NCI-H526 treated with DMSO at 0.1 percent for 48 hours (cell line): ENCODE measurements around the gene CRISPLD2.
A peak's percentile ranks its signal among the peaks of the same experiment; 100 is the strongest.
"Not testable (repeated sequence)": the region's sequence is repeated elsewhere in the genome, so short reads cannot be mapped to it uniquely, and the experiment has no call there.

ENCODE experiments used
- DNase-seq: peaks from one replicate; lab custom pipeline; 2025; lab: John Stamatoyannopoulos, UW

Gene CRISPLD2

DNA sequence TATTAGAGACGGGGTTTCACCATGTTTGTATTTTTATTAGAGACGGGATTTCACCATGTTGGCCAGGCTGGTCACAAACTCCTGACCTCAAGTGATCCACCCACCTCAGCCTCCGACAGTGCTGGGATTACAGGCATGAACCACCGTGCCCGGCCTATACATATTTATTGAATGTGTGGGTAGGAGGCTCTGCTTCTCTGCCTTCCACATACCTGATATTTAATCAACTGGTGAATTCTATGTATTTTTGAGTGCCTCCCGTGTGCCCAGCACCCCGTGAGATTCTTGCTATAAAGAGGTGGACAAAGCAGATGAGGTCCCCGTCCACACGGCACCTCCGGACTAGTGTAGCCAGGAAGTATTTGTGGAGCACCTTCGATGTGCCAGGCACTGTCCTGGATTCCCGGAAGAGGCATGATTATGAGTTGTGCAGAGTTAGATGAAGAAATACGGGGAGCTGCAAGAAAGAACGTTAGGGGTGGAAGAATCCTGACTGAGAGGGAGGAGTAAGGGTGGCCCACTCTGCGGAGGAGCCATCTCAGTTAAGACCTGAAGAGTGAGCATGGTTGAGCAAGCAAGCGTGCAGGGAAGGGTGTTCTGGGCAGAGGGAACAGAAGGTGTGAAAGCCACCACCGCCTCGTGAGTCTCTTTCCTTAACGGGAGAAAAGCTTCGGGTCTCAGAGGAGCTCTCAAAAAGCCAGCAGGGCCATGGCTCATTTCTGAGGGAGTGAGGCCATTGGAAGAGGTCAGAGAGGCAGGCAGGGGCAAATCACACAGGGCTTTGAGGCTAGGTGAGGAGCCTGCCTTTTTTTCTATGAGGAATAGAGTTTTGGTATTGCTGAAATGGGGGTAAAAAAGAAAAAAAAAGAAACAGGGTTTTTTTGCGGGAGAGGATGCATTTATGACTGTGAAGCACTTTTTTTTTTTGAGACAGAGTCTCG lies 21.2 kb downstream of the CRISPLD2 start:
- no peak for DNase-seq

DNA sequence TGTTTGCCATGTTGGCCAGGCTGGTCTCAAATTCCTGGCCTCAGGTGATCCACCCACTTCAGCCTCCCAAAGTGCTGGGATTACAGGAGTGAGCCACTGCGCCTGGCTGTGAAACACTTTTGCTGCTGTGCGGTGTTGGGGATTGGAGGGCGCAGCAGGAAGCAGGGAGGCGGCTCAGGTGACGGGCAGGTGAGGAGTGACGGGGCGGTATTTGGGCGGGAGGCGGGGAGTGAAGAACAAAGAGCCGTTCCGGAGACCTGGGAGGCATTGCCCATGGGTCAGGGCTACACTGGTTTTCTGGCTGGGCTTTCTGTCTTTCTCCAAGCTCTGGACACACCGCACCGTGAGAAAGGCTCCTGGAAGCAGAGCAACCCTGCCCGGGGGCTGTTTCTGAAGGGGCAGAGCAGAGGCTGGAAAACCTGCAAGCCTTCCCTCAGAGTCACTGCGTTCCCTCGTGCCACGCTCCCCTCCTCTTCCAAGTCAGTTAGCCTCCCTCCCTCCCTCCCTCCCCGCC lies 22.1 kb downstream of the CRISPLD2 start:
- DNase-seq = peak; percentile 59

- no peak for DNase-seq
These were observed 22.8 kb downstream of the CRISPLD2 start for GRCh38 chr16:84842516-84843148.

DNA sequence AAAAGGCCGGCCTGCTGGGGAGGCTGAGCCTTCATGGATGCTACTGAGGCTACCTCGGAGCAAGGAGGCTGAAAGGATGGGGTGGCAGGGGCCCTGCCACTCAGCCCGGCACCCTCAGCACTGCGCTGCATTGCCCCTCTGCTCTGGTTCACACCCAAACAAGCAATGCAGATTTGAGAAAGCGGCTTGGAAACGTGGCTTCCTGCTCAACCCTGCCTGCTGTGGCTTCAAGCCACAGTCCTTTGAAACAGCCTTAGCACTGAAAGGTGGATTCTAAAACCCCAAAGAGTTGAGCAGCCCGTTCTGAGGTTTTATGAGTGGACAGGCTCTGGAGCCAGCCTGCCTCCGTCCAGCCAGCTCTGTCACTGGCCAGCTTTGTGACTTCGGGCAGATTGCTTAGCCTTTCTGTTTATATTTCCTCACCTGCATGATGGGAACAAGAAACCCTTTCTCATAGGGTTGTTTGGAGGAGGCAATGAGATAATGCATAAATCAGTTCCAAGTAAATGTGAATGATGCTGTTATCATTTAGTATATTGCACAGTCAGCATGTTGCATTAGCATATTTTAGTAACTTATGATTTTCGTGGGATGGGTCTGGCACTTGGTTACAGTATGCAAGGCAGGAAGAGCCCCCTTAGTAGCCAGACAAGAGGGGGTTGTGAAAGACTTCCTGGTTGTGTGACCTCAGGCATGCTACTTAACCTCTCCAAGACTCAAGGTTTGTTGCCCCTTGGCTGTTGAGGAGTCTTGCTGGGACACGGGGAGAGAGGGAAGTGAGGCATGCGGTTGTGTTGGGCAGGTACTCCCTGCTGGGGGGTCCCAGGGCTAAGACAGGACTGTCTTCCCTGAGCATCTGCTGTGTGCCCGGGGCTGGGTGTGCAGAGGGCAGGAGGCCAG lies 23.6 kb downstream of the CRISPLD2 start:
- DNase-seq = no peak

DNA sequence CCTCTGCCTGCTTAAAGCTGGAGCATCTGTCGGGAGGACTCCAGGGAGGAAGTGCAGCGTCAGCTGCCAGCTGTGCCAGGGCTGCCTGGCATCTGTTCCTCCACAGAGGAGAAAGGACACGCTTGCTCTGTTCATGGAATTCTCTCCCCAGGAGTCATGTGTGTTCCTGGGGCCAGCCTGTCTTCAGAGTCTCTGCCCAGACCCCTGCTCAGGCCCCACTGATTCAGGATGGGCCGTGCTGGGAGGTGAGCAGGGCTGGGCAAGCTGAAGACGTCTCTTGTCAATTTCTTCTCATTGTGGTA lies 24.2 kb downstream of the CRISPLD2 start:
- DNase-seq = no peak

DNA sequence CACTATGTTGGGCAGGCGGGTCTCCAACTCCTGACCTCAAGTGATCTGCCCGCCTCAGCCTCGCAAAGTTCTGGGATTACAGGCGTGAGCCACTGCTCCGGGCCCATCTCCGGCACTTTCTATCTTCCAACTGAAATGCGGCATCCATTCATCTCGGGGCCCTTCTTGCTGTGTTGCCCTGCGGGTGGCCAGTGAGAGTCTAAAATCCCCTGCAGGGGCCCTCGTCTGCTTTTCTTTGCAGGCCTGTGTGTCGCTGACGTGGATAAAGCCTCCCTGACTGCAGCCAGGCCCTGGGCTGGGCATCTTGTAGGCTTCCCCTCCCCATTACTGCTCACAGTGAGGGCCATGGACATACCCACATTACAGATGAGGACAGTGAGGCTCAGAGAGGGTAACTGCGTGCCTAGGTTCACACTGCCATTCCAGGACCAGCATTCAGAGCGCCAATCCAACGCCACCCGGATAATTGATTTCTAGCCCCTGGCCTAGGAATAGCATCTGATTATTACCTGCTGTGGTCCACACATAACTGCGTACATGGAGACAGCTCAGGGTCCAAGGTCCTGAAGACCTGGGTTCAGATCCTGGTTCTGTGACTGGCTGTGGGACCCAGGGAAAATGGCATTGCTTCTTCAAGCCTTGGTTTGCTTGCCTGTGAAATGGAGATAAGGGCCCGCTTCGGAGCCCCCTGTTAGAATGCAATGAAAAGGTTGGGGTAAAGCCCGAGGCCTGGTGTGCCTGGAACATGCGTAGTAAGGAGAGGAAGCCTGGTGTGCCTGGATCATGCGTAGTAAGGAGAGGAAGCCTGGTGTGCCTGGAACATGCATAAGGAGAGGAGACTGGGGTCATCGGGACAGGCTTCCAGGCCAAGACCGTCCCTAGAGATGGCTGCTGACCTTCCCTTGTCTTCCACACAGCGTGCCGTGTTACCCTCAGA lies 25.0 kb downstream of the CRISPLD2 start:
- no peak for DNase-seq

DNA sequence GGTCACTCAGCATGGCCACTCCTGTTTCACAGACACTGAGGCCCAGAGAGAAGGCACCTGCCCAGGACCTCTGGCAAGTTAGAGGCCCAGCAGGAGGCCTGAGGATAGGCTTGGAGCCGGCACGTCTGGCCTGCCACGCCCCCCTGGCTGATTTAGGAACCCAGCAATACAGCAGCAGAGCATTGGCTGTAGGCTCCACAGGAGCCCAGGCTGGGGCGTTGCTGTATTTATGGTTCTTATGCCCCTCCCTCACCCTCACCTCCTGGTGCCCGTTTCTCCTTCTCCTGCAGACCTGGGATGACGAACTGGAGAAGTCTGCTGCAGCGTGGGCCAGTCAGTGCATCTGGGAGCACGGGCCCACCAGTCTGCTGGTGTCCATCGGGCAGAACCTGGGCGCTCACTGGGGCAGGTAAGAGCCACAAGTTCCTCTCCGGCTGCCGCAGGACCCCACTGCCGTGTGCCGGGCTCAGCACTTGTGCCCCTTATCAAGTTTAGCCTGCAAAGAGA lies 25.8 kb downstream of the CRISPLD2 start:
- no peak for DNase-seq

DNA sequence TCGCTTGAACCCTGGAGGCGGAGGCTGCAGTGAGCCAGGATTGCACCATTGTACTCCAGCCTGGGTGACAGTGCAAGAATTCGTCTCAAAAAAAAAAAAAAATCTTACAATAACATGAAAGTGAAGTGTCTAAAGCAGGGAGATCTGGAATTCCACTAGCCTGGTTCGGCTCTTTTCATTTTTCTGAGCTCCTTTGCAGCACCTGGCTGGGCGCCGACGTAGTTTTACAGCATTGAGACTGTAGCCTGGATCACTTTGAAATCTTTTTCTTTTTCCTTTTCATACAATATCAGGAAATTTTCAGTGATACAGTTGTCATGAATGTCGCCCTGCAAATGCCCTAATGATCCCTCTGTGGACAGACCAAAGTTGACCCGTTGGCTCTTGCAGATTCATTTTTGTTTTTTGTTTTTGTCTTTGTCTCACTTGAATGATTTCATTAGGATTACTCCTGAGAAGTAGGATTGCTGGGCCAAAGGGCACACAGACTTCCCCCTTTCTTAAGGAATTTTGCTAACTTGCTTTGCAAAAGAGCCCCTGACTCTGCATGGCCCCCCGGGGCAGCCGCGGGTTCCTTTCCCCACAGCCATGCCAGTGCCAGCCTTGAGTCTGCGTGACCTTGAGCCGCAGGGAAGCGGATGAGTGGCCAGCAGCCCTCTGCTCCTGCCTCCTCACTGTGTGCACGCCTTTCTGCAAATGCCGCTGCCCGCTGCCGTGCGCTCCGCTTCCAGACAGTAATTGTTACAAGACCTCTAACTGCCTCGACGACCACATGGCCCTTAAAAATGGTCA lies 28.0 kb downstream of the CRISPLD2 start:
- no peak for DNase-seq

- no peak for DNase-seq
These were observed 29.3 kb downstream of the CRISPLD2 start for GRCh38 chr16:84848986-84849634.

DNA sequence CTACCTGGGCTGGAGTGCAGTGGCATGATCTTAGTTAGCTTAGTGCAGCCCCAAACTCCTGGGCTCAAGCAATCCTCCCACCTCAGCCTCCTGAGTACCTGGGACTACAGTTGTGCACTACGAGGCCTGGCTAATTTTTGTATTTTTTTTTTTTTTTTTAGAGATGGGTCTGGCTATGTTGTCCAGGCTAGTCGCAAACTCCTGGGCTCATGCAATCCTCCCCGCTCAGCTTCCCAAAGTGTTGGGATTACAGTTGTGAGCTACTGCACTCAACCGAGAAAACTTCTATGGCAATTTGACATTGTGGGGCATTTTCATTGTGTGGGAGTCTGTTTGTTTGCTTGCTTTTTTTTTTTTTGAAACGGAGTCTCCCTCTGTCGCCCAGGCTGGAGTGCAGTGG lies 30.0 kb downstream of the CRISPLD2 start:
- DNase-seq = no peak

- DNase-seq = no peak
These were observed 30.9 kb downstream of the CRISPLD2 start for GRCh38 chr16:84850714-84851113.

DNA sequence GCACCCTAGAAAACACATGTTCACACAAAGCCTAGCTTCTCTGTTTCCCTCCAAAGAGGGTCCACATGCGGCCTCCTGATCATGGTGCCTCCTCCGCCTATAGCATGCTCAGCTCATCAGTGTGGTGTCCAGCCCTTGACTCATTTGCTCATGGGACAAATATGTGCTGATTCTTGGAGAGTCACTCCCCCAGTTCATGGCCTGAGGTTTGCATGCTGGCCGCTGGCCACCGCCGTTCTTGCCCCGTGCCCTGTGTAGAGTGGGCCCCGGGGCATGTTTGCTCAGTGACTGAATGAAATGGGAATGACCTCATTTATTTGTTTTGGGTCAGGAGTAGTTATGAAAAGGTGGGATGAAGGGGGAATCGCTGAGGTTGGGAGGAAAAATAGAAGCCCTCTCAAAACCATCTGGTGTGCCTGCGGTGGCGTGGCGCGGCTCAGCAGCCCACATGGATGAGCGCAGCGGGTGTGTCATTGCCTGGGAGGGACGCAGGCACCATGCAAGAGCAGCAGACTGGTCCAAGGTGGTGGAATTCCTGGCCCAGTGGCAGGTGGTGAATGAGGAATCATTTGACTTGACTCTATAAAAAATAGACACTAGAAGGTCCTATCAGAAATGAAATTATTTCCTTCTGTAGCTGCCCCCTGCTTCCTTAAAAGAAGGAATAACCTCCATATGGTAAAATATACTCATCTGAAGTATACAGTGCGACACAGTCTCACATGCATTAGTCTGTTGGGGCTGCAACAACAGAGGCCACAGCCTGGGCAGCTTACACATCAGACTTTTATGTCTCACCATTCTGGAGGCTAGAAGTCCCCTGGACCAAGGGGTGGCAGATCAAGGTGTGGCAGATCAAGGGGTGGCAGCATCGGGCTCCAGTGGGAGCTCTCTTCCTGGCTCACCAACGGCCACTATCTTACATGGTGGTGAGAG lies 31.7 kb downstream of the CRISPLD2 start:
- DNase-seq = no peak

DNA sequence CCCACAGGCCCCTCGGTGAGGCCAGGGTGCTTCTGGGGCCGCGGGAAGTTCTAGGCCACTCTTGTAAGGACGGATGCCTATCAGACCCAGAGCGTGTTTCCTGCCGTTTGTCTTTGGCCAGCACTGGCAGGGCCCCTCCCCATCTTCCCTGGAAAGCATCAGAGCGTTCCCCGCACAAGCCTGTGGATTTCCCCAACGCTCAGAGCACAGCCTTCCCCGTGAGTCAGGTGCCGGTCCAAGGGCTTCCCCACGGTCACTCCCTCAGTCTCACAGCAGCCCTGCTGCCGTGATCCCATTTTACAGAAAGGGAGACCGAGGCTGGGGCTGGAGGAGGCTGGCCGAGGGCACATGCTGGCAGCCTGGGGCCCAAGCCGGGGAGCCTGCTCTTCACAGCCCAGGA lies 33.7 kb downstream of the CRISPLD2 start:
- DNase-seq = no peak

- no peak for DNase-seq
These were observed 35.0 kb downstream of the CRISPLD2 start for GRCh38 chr16:84854759-84855158.

DNA sequence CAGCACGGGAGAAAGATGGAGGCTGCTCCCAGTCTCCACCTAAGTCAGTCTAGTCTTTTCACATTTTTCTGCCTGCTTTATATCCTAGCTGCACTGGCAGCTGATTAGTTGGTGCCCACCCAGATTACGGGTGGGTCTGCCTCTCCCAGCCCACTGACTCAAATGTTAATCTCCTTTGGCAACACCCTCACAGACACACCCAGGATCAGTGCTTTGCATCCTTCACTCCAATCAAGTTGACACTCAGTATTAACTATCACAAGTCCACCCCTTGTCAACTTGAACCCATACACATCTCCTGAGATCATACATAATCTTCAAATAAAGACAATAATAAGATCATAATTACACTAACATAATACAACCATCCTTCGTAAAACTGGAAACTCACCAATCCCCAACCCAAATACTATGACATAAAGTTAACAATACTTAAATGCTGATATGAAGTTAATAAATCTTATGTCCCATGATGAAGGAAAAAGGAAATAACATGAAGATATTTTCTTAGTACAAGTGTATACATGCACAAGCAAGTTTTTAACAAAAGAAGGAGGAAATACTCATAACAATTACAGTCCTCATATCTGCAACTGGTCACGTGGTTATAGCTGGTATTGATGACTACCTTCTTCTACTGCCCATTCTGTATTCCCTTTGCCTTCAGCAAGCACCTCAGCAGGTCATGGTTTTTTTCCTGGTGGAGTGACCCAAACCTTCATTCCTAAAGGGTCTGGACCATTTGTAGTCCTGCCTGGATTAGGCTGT lies 35.8 kb downstream of the CRISPLD2 start:
- DNase-seq = not testable (repeated sequence)

DNA sequence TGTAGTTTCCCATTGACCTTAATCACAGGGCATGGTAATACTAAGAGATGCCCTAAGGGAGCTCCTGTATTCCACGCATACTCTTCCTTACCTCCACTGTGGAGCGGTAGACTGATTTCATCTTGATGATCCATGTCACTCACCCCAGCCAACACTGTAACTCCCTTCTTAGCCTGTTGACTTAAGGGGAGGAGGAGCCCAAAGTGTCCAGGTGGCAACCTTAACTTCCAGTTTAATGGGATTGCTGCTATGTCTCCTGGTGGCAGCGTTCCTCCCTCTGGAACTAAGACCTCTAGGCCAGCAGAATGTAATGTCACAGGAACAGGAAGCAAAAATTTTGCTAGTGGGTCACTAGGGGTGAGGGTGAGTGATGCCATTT lies 36.4 kb downstream of the CRISPLD2 start:
- DNase-seq = not testable (repeated sequence)

DNA sequence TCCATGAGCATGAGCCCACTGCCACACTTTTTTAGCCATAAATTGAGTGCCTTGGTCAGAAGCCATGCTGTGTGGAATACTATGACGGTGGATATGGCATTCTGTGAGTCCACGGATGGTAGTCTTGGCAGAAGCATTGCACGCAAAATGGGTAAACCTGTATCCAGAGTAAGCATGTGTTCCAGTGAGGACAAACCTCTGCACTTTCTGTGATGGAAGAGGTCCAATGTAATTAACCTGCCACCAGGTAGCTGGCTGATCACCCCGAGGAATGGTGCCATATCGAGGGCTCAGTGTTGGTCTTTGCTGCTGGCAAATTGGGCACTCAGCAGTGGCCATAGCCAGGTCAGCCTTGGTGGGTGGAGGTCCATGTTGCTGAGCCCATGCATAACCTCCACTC lies 37.0 kb downstream of the CRISPLD2 start:
- not testable (repeated sequence) for DNase-seq

DNA sequence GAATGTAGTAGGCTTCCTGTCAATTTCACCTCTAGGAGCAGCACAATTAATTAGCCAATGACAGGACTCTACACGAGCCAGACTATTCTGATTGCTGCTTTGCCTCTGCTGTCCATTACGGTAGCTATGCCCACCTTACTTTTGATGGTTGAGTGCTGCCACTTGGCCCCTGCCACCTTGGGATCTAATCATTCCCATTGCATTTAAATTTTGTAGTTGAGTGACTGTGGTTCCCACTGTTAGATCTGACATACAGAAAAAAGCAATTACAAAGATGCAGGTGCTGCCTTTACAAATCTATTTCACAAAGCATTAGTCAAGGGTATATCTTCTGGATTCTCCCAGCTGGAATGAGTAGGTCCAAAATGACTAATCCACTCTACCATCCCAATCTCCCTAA lies 39.9 kb downstream of the CRISPLD2 start:
- DNase-seq = no peak
